ENCODE data around the gene HOXC9.
A peak's percentile ranks its signal among the peaks of the same experiment; 100 is the strongest.

HOXC9 gene

GRCh38 chr12:54015018-54015931, 15.3 kb downstream of the HOXC9 start:
- no peak for DNase-seq

- no peak for DNase-seq
Measured at GRCh38 chr12:54016051-54016450, 16.1 kb downstream of the HOXC9 start.

GRCh38 chr12:54016478-54016964, 16.6 kb downstream of the HOXC9 start:
- no peak for DNase-seq

- no peak for DNase-seq
Measured at GRCh38 chr12:54017027-54017788, 17.2 kb downstream of the HOXC9 start.

- DNase-seq: peak in 11 of 14 donors; percentile 32 to 78 (median 64)
Measured at GRCh38 chr12:54017878-54018467, 18.0 kb downstream of the HOXC9 start.

GRCh38 chr12:54018468-54018984, 18.6 kb downstream of the HOXC9 start:
- DNase-seq: no peak

- no peak for DNase-seq
Measured at GRCh38 chr12:54019091-54019811, 19.3 kb downstream of the HOXC9 start.

- DNase-seq: no peak
Measured at GRCh38 chr12:54019924-54020590, 20.1 kb downstream of the HOXC9 start.

- no peak for DNase-seq
Measured at GRCh38 chr12:54020591-54021405, 20.8 kb downstream of the HOXC9 start.

GRCh38 chr12:54021432-54022013, 21.6 kb downstream of the HOXC9 start:
- DNase-seq: peak in 1 of 14 donors; percentile 21

- no peak for DNase-seq
Measured at GRCh38 chr12:54022960-54023884, 23.3 kb downstream of the HOXC9 start.

GRCh38 chr12:54024127-54024526, 24.2 kb downstream of the HOXC9 start:
- no peak for DNase-seq

GRCh38 chr12:54024581-54025305, 24.8 kb downstream of the HOXC9 start:
- no peak for DNase-seq

- DNase-seq: no peak
Measured at GRCh38 chr12:54025499-54026405, 25.8 kb downstream of the HOXC9 start.

GRCh38 chr12:54026640-54027441, 26.9 kb downstream of the HOXC9 start:
- no peak for DNase-seq

GRCh38 chr12:54027442-54027786, 27.5 kb downstream of the HOXC9 start:
- DNase-seq: no peak

Measured in C1 segment of cervical spinal cord (tissue), 14 donors.